GM12878 (cell line): ENCODE results near the gene FKBP7. TPM values are rescaled to one million over a fixed set of nuclear protein-coding genes. Genes with fewer than 3 reads are reported as not detected.

Experiments
- ATAC-seq: fragments of 200-7000 bp; cut with Tn5 transposase; 3 replicates; pipeline ENCODE4 v1.9.1; 2020; ENCODE audit warnings: mild to moderate bottlenecking, moderate library complexity
- BruUV-seq: library from RNA; stranded (reverse); fragments of 400-500 nt; replicated peaks from 2 replicates; lab custom pipeline; 2021; lab: Mats Ljungman, UMichigan
- CTCF ChIA-PET: fragments of 300-600 bp; sonication (Branson Sonifier 250); formaldehyde crosslinking; extraction: SDS; loops from one replicate; lab custom pipeline; 2021; ENCODE audit warnings: inconsistent platforms; lab: Yijun Ruan, JAX
- POLR2A ChIA-PET: fragments of 350-600 bp; formaldehyde crosslinking; extraction: SDS; loops from one replicate; lab custom pipeline; 2021; ENCODE audit warnings: inconsistent platforms; lab: Charles Lee
- RAD21 ChIA-PET: fragments of 300-600 bp; sonication (Branson Sonifier 250); formaldehyde crosslinking; loops from one replicate; lab custom pipeline; 2023; ENCODE audit warnings: antibody characterized with exemption; ENCODE audit not compliant: unreplicated experiment; lab: Charles Lee
- SMC1A ChIA-PET: fragments of 300-600 bp; sonication (Branson Sonifier 250); formaldehyde crosslinking; loops from one replicate; lab custom pipeline; 2023; ENCODE audit not compliant: unreplicated experiment, uncharacterized antibody; lab: Charles Lee
- DNase-seq: peaks from one replicate; pipeline ENCODE4 v3.0.0-alpha.2; 2011; ENCODE audit warnings: low read depth, low spot score
- FAIRE-seq: peaks from 3 replicates; lab custom pipeline; 2011; peaks lifted over from hg19 to GRCh38; lab: Jason Lieb, UNC
- H2AFZ ChIP-seq: 2 replicates; pipeline ENCODE4 v1.6.0; 2011; ENCODE audit warnings: low read depth, low read length, control low read depth; ENCODE audit not compliant: control insufficient read depth
- H3K27ac ChIP-seq: 2 replicates; pipeline ENCODE4 v1.5.1; 2011; ENCODE audit warnings: control low read depth; ENCODE audit not compliant: control insufficient read depth, insufficient read depth
- H3K27me3 ChIP-seq, 2 experiments: replicated peaks in 1 of 2; 2 replicates each; pipeline versions ENCODE4 v1.6.0 to v1.6.1; 2011; ENCODE audit warnings: low read length in 1 of 2; ENCODE audit not compliant: control insufficient read depth in 2 of 2, insufficient read depth in 2 of 2
- H3K36me3 ChIP-seq, 2 experiments: 2 replicates each; pipeline ENCODE4 v1.5.1; 2011; ENCODE audit warnings: low read length in 1 of 2; ENCODE audit not compliant: control insufficient read depth in 2 of 2, insufficient read depth in 2 of 2
- H3K4me1 ChIP-seq: 2 replicates; pipeline ENCODE4 v1.6.1; 2011; ENCODE audit warnings: mild to moderate bottlenecking, low read length, moderate library complexity, mixed read lengths; ENCODE audit not compliant: control insufficient read depth, insufficient read depth
- H3K4me2 ChIP-seq: 2 replicates; pipeline ENCODE4 v1.6.0; 2011; ENCODE audit warnings: control low read depth; ENCODE audit not compliant: control insufficient read depth, insufficient read depth
- H3K4me3 ChIP-seq: fragments of 200-600 bp; sonication (generic); 2 replicates; pipeline ENCODE4 v1.5.1; 2016
- H3K79me2 ChIP-seq: 2 replicates; pipeline ENCODE4 v1.6.0; 2011; ENCODE audit warnings: low read length; ENCODE audit not compliant: control insufficient read depth, insufficient read depth
- H3K9ac ChIP-seq: 2 replicates; pipeline ENCODE4 v1.8.0; 2011; ENCODE audit warnings: low read length, control low read depth, mixed read lengths; ENCODE audit not compliant: control insufficient read depth, insufficient read depth
- H3K9me3 ChIP-seq: replicated peaks from 3 replicates; pipeline ENCODE4 v1.5.1; 2011; ENCODE audit warnings: mild to moderate bottlenecking, low read length; ENCODE audit not compliant: control insufficient read depth, insufficient read depth
- H4K20me1 ChIP-seq: 2 replicates; pipeline ENCODE4 v1.6.0; 2011; ENCODE audit not compliant: control insufficient read depth, insufficient read depth
- BACH1 ChIP-seq: fragments of 450-650 bp; IDR thresholded peaks from 2 replicates; pipeline ENCODE4 v1.6.1; 2017; ENCODE audit warnings: mild to moderate bottlenecking, borderline replicate concordance
- BHLHE40 ChIP-seq, 2 experiments: fragments of 450-650 bp in 1 of 2; IDR thresholded peaks; 2 replicates each; pipeline ENCODE4 v1.6.1; 2011 to 2017; ENCODE audit warnings: low read depth in 2 of 2, borderline replicate concordance in 1 of 2, improper control_type of control experiment in 1 of 2, low read length in 1 of 2, mild to moderate bottlenecking in 1 of 2
- EED ChIP-seq: sonication (generic); IDR thresholded peaks from 2 replicates; pipeline ENCODE4 v1.6.1; 2016; ENCODE audit warnings: antibody characterized with exemption, low read depth
- GABPA ChIP-seq: IDR thresholded peaks from 2 replicates; pipeline ENCODE4 v1.6.1; 2014; ENCODE audit warnings: antibody characterized with exemption, low read depth, mild to moderate bottlenecking, inconsistent platforms
- HDGF ChIP-seq: fragments of 450-650 bp; IDR thresholded peaks from 2 replicates; pipeline ENCODE4 v1.6.1; 2016; ENCODE audit warnings: antibody characterized with exemption
- IRF4 ChIP-seq: IDR thresholded peaks from 2 replicates; pipeline ENCODE4 v1.6.1; 2011; ENCODE audit warnings: low read depth, low read length
- KLF5 ChIP-seq: fragments of 450-650 bp; IDR thresholded peaks from 2 replicates; pipeline ENCODE4 v1.6.1; 2014; ENCODE audit warnings: mild to moderate bottlenecking; ENCODE audit not compliant: partially characterized antibody
- LARP7 ChIP-seq: fragments of 450-650 bp; IDR thresholded peaks from 2 replicates; pipeline ENCODE4 v1.6.1; 2017; ENCODE audit warnings: mild to moderate bottlenecking
- MAX ChIP-seq: IDR thresholded peaks from 2 replicates; pipeline ENCODE4 v1.6.1; 2012; ENCODE audit warnings: low read depth, low read length, improper control_type of control experiment
- NFIC ChIP-seq: IDR thresholded peaks from 2 replicates; pipeline ENCODE4 v1.6.1; 2012; ENCODE audit warnings: low read depth, mild to moderate bottlenecking, inconsistent platforms, low read length, moderate library complexity
- PKNOX1 ChIP-seq: fragments of 450-650 bp; IDR thresholded peaks from 2 replicates; pipeline ENCODE4 v1.6.1; 2016; ENCODE audit warnings: mild to moderate bottlenecking
- PML ChIP-seq: IDR thresholded peaks from 2 replicates; pipeline ENCODE4 v1.6.1; 2012; ENCODE audit warnings: low read length, inconsistent platforms
- POLR2AphosphoS2 ChIP-seq: IDR thresholded peaks from 2 replicates; pipeline ENCODE4 v1.6.1; 2011; ENCODE audit warnings: low read depth, mild to moderate bottlenecking, low read length, improper control_type of control experiment, moderate library complexity
- POU2F2 ChIP-seq: IDR thresholded peaks from 3 replicates; pipeline ENCODE4 v1.6.1; 2011; ENCODE audit warnings: low read depth, mild to moderate bottlenecking, low read length, borderline replicate concordance
- SREBF2 ChIP-seq: IDR thresholded peaks from 2 replicates; pipeline ENCODE4 v1.6.1; 2012; ENCODE audit warnings: mild to moderate bottlenecking, low read length
- SRF ChIP-seq, 2 experiments: IDR thresholded peaks; 2 replicates each; pipeline ENCODE4 v1.6.1; 2011; ENCODE audit warnings: low read depth in 2 of 2, low read length in 2 of 2, mild to moderate bottlenecking in 1 of 2, moderate library complexity in 1 of 2
- YY1 ChIP-seq: IDR thresholded peaks from 2 replicates; pipeline ENCODE4 v1.6.1; 2011; ENCODE audit warnings: low read depth, mild to moderate bottlenecking, low read length
- WGBS: methylation state at CpG from one replicate; pipeline ENCODE4 v1.1.6; 2016; ENCODE audit warnings: low lambda C conversion rate; ENCODE audit not compliant: insufficient replicate concordance, insufficient coverage; ENCODE audit errors: missing lambda C conversion rate; 5-methylcytosine and 5-hydroxymethylcytosine counted together
- in situ Hi-C: fragments of 300-500 bp; cut with MboI; formaldehyde crosslinking; loops from 9 replicates; pipeline ENCODE4 v1.14.3; 2018; ENCODE audit warnings: mixed read lengths
- intact Hi-C: fragments of 100-400 bp; cut with micrococcal nuclease; formaldehyde crosslinking; loops from one replicate; pipeline ENCODE4 v1.14.2; 2022; ENCODE audit not compliant: unreplicated experiment
- polyA plus RNA-seq, 11 experiments: library from polyadenylated mRNA; depleted of rRNA in 4 of 11; unstranded in 6 of 11; stranded (reverse) in 5 of 11; fragments of >200 nt; fragmentation: Nextera tagmentation in 4 of 11; fragmentation: Illumina TruSeq in 1 of 11; extraction: Ambion mirVana in 4 of 11; extraction: Trizol in 1 of 11; gene quantifications; 1 replicate in 1 of 11; 2 replicates in 10 of 11; pipeline versions ENCODE4 v1.2.1 to v1.2.3, GENCODE V29; 2011 to 2016; ENCODE audit warnings: inconsistent platforms in 2 of 11, missing spikeins in 2 of 11, low read depth in 1 of 11
- total RNA-seq, 4 experiments: library from RNA; depleted of rRNA in 3 of 4; stranded (reverse); fragments of >200 nt in 3 of 4; fragmentation: Illumina TruSeq in 1 of 4; extraction: Trizol in 1 of 4; gene quantifications; 2 replicates each; pipeline versions ENCODE4 v1.2.1 to v1.2.3, GENCODE V29; 2013 to 2021
- TF ChIP-seq, protein P1 (sequence below): IDR thresholded peaks from 2 replicates; pipeline ENCODE4 v1.6.1; 2011; ENCODE audit warnings: borderline replicate concordance, low read depth, mild to moderate bottlenecking, moderate library complexity, low read length; ENCODE audit not compliant: insufficient read depth, poor library complexity, severe bottlenecking
- TF ChIP-seq, protein P2 (sequence below): fragments of 450-650 bp; IDR thresholded peaks from 2 replicates; pipeline ENCODE4 v1.6.1; 2017; ENCODE audit warnings: mild to moderate bottlenecking

FKBP7 gene
- total and polyA plus RNA-seq, 10 of the 15 experiments (the other 5 are each of a cell fraction or from before 2014, with no cell fraction given): 5.6 to 16.7 (median 12.5) TPM

DNA sequence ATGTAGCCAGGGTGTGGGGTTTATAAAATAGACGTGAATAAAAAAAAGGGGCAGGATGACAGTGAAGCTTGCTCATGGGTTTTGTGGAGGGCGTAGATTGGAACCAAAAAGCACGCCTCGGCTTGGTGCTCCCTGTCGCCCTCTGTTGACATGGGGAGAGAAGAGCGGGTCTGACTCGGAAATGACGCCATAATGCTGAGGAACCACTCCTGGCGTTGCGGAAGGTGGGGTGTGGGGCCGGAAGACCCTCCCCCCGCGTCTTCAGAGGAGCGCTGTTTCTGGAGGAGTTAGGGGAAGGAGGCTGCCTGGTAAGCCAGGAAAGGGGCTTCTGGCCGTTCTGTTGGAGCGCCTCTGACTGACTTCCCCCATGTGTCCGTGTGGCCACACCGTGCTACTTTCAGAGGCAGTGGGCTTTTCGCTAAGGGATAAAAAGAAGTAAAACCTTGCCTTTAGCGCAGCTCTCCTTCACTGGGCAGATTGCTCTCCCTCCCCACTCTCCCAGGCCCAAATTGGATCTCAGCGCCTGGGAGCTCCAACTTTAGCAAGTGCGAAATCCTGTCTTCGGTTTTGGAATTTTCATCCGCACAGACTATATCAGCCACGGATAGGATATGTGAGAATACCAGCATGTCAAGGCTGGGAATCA lies 44.7 kb upstream of the FKBP7 start:
- peak overlapping the region; percentile 80 for H3K4me3 ChIP-seq
- intact Hi-C loops: loop anchor here (2.0 to 10.0 kb wide), 3 partner anchors 44 to 732 kb away; partner anchors contain the start of genes FKBP7 and RBM45
- H3K27ac ChIP-seq: peak overlapping the region; percentile 74
- peaks cover 37% of the 10 kb centered on the region for H3K79me2 ChIP-seq
- H3K36me3 ChIP-seq: no peaks in the 10 kb centered on the region
- in situ Hi-C loops: no loop called here
- peak overlapping the region; percentile 72 for H3K4me2 ChIP-seq
- ChIA-PET RAD21 (interaction anchor here (1.0 to 1.5 kb wide), 6 partner anchors 12 to 73 kb away, joined by 3 to 7 read pairs (median 3); no protein-coding TSS in a partner anchor), CTCF (interaction anchor here (0.8 to 2.7 kb wide), 10 partner anchors 10 to 126 kb away, joined by 3 to 10 read pairs (median 3); no protein-coding TSS in a partner anchor), SMC1A (interaction anchor here (0.8 to 2.8 kb wide), 10 partner anchors 9 to 109 kb away, joined by 3 to 11 read pairs (median 4); partner anchors contain the start of gene PLEKHA3), POLR2A (interaction anchor here (1.0 to 1.7 kb wide), 7 partner anchors 9 to 73 kb away, joined by 3 to 7 read pairs (median 4); no protein-coding TSS in a partner anchor)
- peaks cover 11% of the 10 kb centered on the region; the same call in 1 of the 2 replicates for H3K4me1 ChIP-seq
- ATAC-seq (peak; percentile 91), DNase-seq (peak; percentile 57), FAIRE-seq (peak; percentile 57)
- H4K20me1 ChIP-seq: no peaks in the 10 kb centered on the region
- H3K9ac ChIP-seq: peak overlapping the region; percentile 70
- 2% methylated on average over 25 of the region's 25 CpGs for WGBS
- no peaks in the 10 kb centered on the region for H3K27me3 ChIP-seq
- peak overlapping the region; percentile 74 for H2AFZ ChIP-seq
- BruUV-seq: no TSS peak
- H3K9me3 ChIP-seq: no peaks in the 10 kb centered on the region; the same call in 1 of the 3 replicates
- TF ChIP-seq, protein P1, sequence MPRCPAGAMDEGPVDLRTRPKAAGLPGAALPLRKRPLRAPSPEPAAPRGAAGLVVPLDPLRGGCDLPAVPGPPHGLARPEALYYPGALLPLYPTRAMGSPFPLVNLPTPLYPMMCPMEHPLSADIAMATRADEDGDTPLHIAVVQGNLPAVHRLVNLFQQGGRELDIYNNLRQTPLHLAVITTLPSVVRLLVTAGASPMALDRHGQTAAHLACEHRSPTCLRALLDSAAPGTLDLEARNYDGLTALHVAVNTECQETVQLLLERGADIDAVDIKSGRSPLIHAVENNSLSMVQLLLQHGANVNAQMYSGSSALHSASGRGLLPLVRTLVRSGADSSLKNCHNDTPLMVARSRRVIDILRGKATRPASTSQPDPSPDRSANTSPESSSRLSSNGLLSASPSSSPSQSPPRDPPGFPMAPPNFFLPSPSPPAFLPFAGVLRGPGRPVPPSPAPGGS: peak; percentile 4
- TF ChIP-seq PML (peak; percentile 68), YY1 (peak; percentile 79), IRF4 (peak; percentile 78), SRF (IDR thresholded peaks at IDR 0.05; ENCODE audit: low read depth in 2 of 2, low read length in 2 of 2) (no peak), POU2F2 (peak; percentile 68; the same call in 2 of the 3 replicates), NFIC (0 out of 2 replicates have a peak, but pooled peaks have one; percentile 17), EED (peak; percentile 42; the same call in 1 of the 2 replicates), BHLHE40 (IDR thresholded peaks at IDR 0.05; ENCODE audit: borderline replicate concordance in 1 of 2, low read depth in 2 of 2, low read length in 1 of 2) (peak in 1 of 2 experiments; percentile 33; a peak in 1 of 4 replicates), SREBF2 (no peak), BACH1 (0 out of 2 replicates have a peak, but pooled peaks have one; percentile 25), POLR2AphosphoS2 (peak; percentile 81), MAX (peak; percentile 21; the same call in 1 of the 2 replicates), KLF5 (peak; percentile 61), LARP7 (no peak), PKNOX1 (0 out of 2 replicates have a peak, but pooled peaks have one; percentile 49), GABPA (peak; percentile 94), HDGF (0 out of 2 replicates have a peak, but pooled peaks have one; percentile 65)
- TF ChIP-seq, protein P2, sequence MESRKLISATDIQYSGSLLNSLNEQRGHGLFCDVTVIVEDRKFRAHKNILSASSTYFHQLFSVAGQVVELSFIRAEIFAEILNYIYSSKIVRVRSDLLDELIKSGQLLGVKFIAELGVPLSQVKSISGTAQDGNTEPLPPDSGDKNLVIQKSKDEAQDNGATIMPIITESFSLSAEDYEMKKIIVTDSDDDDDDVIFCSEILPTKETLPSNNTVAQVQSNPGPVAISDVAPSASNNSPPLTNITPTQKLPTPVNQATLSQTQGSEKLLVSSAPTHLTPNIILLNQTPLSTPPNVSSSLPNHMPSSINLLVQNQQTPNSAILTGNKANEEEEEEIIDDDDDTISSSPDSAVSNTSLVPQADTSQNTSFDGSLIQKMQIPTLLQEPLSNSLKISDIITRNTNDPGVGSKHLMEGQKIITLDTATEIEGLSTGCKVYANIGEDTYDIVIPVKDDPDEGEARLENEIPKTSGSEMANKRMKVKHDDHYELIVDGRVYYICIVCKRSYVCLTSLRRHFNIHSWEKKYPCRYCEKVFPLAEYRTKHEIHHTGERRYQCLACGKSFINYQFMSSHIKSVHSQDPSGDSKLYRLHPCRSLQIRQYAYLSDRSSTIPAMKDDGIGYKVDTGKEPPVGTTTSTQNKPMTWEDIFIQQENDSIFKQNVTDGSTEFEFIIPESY: peak; percentile 97
